Adrenal gland (tissue), 12 donors: ENCODE results near the gene ZFYVE19. TPM values are rescaled to one million over a fixed set of nuclear protein-coding genes. Genes with fewer than 3 reads are reported as not detected.

Experiments
- DNase-seq, 7 donors: peaks; one replicate each; pipeline ENCODE4 v3.0.0-alpha.2; 2019 to 2020
- H3K27ac ChIP-seq, 5 donors: fragments of 200-600 bp; sonication (generic) in 4 of 5; 1 replicate in 3 of 5; 2 replicates in 2 of 5; pipeline versions ENCODE4 v1.5.1 to v1.8.0; 2016 to 2020; ENCODE audit warnings: mild to moderate bottlenecking in 1 of 5
- H3K27me3 ChIP-seq: fragments of 200-600 bp; 2 replicates; pipeline ENCODE4 v1.8.0; 2021
- H3K36me3 ChIP-seq, 2 donors: fragments of 200-600 bp; replicated peaks in 1 of 2; 1 replicate in 1 of 2; 2 replicates in 1 of 2; pipeline versions ENCODE4 v1.5.1 to v1.8.0; 2018 to 2022
- H3K4me1 ChIP-seq, 2 donors: fragments of 200-600 bp; replicated peaks in 1 of 2; 1 replicate in 1 of 2; 2 replicates in 1 of 2; pipeline versions ENCODE4 v1.5.1 to v1.8.0; 2018 to 2021
- H3K4me3 ChIP-seq, 4 donors: fragments of 200-600 bp; sonication (generic) in 3 of 4; one replicate each; pipeline ENCODE4 v1.5.1; 2016 to 2018
- H3K9me3 ChIP-seq, 3 donors: fragments of 200-600 bp; sonication (generic) in 1 of 3; replicated peaks in 1 of 3; 1 replicate in 2 of 3; 2 replicates in 1 of 3; pipeline versions ENCODE4 v1.5.1 to v1.8.0; 2016 to 2021
- POLR2A ChIP-seq, 2 donors: fragments of 450-650 bp; IDR thresholded peaks; one replicate each; pipeline ENCODE4 v1.6.1; 2017; ENCODE audit warnings: antibody characterized with exemption in 2 of 2, mild to moderate bottlenecking in 2 of 2, moderate library complexity in 1 of 2
- WGBS, 4 donors: extraction: QIAGEN DNeasy Blood & Tissue Kit in 2 of 4; methylation state at CpG; one replicate each; pipeline versions ENCODE4 v1.1.5 to v1.1.7; 2013 to 2017; 5-methylcytosine and 5-hydroxymethylcytosine counted together
- intact Hi-C, 2 donors: fragments of 100-400 bp; cut with DNase I; formaldehyde crosslinking; loops; one replicate each; pipeline versions ENCODE4 v1.14.1 to v1.15.0; 2022 to 2023
- polyA plus RNA-seq, 3 donors: library from polyadenylated mRNA; stranded (reverse); fragments of 200-250 nt in 2 of 3; fragments of 350-450 nt in 1 of 3; fragmentation: Illumina TruSeq in 1 of 3; extraction: RNeasy Lipid Tissue Mini Kit (QIAGEN cat#74804) in 1 of 3; gene quantifications; one replicate each; pipeline ENCODE4 v1.2.3, GENCODE V29; 2013 to 2014
- total RNA-seq, 9 donors: library from RNA; depleted of rRNA in 4 of 9; stranded (reverse); fragments of >200 nt in 4 of 9; fragments of 120-200 nt in 1 of 9; fragmentation: NEBNext Ultra II Directional in 1 of 9; extraction: Animal tissue kit (Norgen Biotek cat#: 25700) in 1 of 9; gene quantifications; one replicate each; pipeline versions ENCODE4 v1.1.0 to v1.2.4, GENCODE V29; 2013 to 2023
- TF ChIP-seq, protein P1 (sequence below), 6 experiments: fragments of 450-650 bp in 4 of 6; fragments of 200-600 bp in 2 of 6; sonication (generic) in 1 of 6; IDR thresholded peaks; 1 replicate in 5 of 6; 2 replicates in 1 of 6; pipeline versions ENCODE4 v1.5.1 to v1.8.0; 2016 to 2021; ENCODE audit warnings: antibody characterized with exemption in 6 of 6, mild to moderate bottlenecking in 2 of 6, moderate library complexity in 1 of 6
- donor health status: healthy with polysubstance abuse.
- donor health status: Bipolar disorder and iron deficiency.
- donor health status: DM: yes; HTN: yes; CAD: no.
- donor health status: DM: no; HTN: no; CAD: no.
- donor health status: DM: no; HTN: no; CAD: no.
- donor health status: DM: yes; HTN: yes; CAD: no.

Gene ZFYVE19
- total and polyA plus RNA-seq, 12 donors: 11.0 to 35.1 (median 24.7) TPM

DNA sequence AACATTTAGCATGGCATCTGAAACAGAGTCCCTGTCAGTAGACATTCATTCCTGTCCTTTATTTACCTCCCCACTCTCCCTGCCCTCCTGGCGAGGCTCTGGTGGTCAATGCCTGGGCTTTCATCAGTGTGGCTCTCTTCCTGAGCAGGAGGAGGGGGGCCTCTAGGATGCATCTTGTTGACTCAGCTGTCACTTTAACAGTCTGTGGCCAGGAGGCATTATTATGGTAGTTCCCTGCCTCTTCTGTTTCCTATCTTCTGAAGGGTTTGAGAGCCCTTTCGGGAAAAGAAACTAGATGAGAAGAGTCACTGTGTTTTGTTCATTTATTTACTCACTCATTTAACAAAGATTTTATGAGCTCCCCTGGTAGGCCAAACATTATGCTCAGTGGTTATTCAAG is 24.0 kb downstream of the ZFYVE19 start:
- H3K9me3 ChIP-seq: no peaks in the 10 kb centered on the region
- no peaks in the 10 kb centered on the region for H3K4me1 ChIP-seq
- no peak for TF ChIP-seq POLR2A (IDR thresholded peaks at IDR 0.05)
- TF ChIP-seq, protein P1, sequence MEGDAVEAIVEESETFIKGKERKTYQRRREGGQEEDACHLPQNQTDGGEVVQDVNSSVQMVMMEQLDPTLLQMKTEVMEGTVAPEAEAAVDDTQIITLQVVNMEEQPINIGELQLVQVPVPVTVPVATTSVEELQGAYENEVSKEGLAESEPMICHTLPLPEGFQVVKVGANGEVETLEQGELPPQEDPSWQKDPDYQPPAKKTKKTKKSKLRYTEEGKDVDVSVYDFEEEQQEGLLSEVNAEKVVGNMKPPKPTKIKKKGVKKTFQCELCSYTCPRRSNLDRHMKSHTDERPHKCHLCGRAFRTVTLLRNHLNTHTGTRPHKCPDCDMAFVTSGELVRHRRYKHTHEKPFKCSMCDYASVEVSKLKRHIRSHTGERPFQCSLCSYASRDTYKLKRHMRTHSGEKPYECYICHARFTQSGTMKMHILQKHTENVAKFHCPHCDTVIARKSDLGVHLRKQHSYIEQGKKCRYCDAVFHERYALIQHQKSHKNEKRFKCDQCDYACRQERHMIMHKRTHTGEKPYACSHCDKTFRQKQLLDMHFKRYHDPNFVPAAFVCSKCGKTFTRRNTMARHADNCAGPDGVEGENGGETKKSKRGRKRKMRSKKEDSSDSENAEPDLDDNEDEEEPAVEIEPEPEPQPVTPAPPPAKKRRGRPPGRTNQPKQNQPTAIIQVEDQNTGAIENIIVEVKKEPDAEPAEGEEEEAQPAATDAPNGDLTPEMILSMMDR (IDR thresholded peaks at IDR 0.05): no peak
- H3K36me3 ChIP-seq: no peaks in the 10 kb centered on the region
- no peak overlapping the region for H3K27ac ChIP-seq
- no peak overlapping the region for H3K4me3 ChIP-seq
- DNase-seq: no peak
- intact Hi-C loops: no loop called here
- no peaks in the 10 kb centered on the region for H3K27me3 ChIP-seq
- 60 to 82% (median 68%) methylated on average over 2 of the region's 2 CpGs for WGBS, 4 donors

DNA sequence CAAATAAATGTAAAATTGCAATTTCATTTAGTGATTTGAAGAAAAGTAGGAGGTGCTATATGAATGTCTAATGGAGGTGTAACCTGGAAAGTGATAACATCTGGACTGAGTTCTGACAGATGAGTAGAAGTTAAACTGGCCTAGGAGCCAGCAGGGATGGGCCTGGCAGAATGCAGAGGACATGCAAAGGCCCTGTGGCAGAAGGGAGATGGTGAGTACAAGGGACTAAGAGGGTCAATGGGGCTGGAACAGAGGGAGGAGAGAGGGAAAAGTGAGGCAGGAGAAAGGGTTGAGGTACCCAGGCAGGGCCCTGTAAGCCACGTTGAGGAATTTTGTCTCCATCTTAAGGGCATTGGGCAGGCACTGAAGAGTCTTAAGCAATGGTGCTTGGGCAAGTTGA is 25.0 kb downstream of the ZFYVE19 start:
- Histone ChIP-seq H3K4me1 (no peaks in the 10 kb centered on the region), H3K27me3 (no peaks in the 10 kb centered on the region), H3K9me3 (no peaks in the 10 kb centered on the region), H3K36me3 (no peaks in the 10 kb centered on the region), H3K27ac (no peak overlapping the region), H3K4me3 (no peak overlapping the region)
- intact Hi-C loops: no loop called here
- TF ChIP-seq, protein P1 (IDR thresholded peaks at IDR 0.05): no peak
- no peak for TF ChIP-seq POLR2A (IDR thresholded peaks at IDR 0.05)
- no peak for DNase-seq
- 55 to 71% (median 67%) methylated on average over 1 of the region's 1 CpG for WGBS, 4 donors

DNA sequence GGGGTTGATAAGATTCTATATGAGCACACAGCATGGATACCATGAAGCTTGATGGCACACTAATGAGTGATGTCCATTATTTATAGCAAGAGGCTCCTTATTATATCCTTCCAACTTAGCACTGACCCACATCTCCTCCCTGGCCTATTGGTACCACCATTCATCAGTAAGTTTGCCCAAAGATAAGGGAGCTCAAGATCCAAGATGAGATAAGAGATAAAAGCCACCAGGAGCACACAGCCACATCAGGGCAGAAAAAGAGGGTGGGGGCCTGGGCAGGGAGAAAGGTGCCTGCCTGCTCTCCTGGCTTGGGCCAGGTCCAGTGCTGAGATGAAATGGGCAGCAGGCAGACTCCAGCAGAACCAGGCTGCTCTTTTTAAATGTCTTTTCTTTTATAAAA is 26.0 kb downstream of the ZFYVE19 start:
- intact Hi-C loops: no loop called here

DNA sequence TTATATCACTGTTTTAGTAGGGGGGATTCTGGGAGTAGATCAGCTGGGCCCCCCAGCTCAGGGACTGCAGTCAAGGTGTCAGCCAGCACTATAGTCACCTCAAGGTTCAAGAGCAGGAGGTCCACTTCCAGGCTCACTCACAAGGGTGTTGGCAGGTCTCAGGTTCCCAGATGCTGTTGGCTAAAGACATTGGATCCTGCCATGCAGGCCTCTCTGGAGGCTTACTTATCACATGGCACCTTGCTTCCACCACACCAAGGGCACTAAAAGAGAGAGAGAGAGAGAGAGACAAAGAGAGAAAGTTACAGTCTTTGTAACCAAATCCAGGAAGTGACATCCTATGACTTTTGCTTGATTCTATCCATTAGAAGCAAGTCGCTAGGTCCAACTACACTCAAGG is 29.1 kb downstream of the ZFYVE19 start:
- Histone ChIP-seq H3K9me3 (no peaks in the 10 kb centered on the region), H3K27ac (no peak overlapping the region), H3K27me3 (no peaks in the 10 kb centered on the region), H3K36me3 (no peaks in the 10 kb centered on the region), H3K4me3 (no peak overlapping the region), H3K4me1 (no peaks in the 10 kb centered on the region)
- DNase-seq: no peak
- 92 to 100% (median 94%) methylated on average over 1 of the region's 1 CpG for whole genome bisulfite sequencing, 4 donors
- intact Hi-C loops: no loop called here
- TF ChIP-seq, protein P1 (IDR thresholded peaks at IDR 0.05): no peak

More for the DNA sequence above, 26.0 kb downstream of the ZFYVE19 start:
- Histone ChIP-seq H3K36me3 (no peaks in the 10 kb centered on the region), H3K27me3 (no peaks in the 10 kb centered on the region), H3K4me1 (no peaks in the 10 kb centered on the region), H3K9me3 (no peaks in the 10 kb centered on the region), H3K4me3 (no peak overlapping the region), H3K27ac (no peak overlapping the region)
- TF ChIP-seq, protein P1 (IDR thresholded peaks at IDR 0.05): no peak
- TF ChIP-seq POLR2A (IDR thresholded peaks at IDR 0.05): no peak
- DNase-seq: no peak
